ENCODE results near the gene HAUS8. TPM values are rescaled to one million over a fixed set of nuclear protein-coding genes. Genes with fewer than 3 reads are reported as not detected.

HAUS8 gene
- total and polyA plus RNA-seq, 10 of the 15 experiments (the other 5 are each of a cell fraction or from before 2014, with no cell fraction given): 22.7 to 43.9 (median 34.4) TPM

- H3K36me3 ChIP-seq (ENCODE audit: control insufficient read depth in 2 of 2, insufficient read depth in 2 of 2, low read length in 1 of 2): no peaks in the 10 kb centered on the region; a peak in 2 of 4 replicates
- SMC1A ChIA-PET (ENCODE audit: uncharacterized antibody, unreplicated experiment): interaction anchor here (0.6 to 11.7 kb wide), 7 partner anchors 10 to 187 kb away, joined by 3 to 88 read pairs (median 4); no protein-coding TSS in a partner anchor
- DNase-seq (ENCODE audit: low read depth, low spot score) (no peak), FAIRE-seq (no peak), ATAC-seq (no peak)
- H3K27ac ChIP-seq (ENCODE audit: control insufficient read depth, insufficient read depth): peak overlapping the region; percentile 87
- peak overlapping the region; percentile 93 for H3K4me3 ChIP-seq
- H2AFZ ChIP-seq (ENCODE audit: control insufficient read depth, low read depth, low read length): no peak overlapping the region
- in situ Hi-C loops (cut with MboI) (no loop called here), intact Hi-C loops (cut with micrococcal nuclease; ENCODE audit: unreplicated experiment) (no loop called here)
- H3K4me2 ChIP-seq (ENCODE audit: control insufficient read depth, insufficient read depth): peak overlapping the region; percentile 80
- CTCF ChIA-PET: interaction anchor here (0.7 to 4.3 kb wide), 13 partner anchors 10 to 203 kb away, joined by 3 to 30 read pairs (median 4); partner anchors contain the start of genes ANKLE1, BABAM1 and USHBP1
- no peaks in the 10 kb centered on the region for H3K27me3 ChIP-seq (replicated peaks in 1 of 2; ENCODE audit: control insufficient read depth in 2 of 2, insufficient read depth in 2 of 2, low read length in 1 of 2)
- H4K20me1 ChIP-seq (ENCODE audit: control insufficient read depth, insufficient read depth): peaks cover 11% of the 10 kb centered on the region
- peaks cover 95% of the 10 kb centered on the region for H3K79me2 ChIP-seq (ENCODE audit: control insufficient read depth, insufficient read depth, low read length)
- RAD21 ChIA-PET (ENCODE audit: unreplicated experiment): interaction anchor here (0.7 to 7.7 kb wide), 10 partner anchors 13 to 155 kb away, joined by 3 to 91 read pairs (median 4); no protein-coding TSS in a partner anchor
- TSS peak; percentile 57 for BruUV-seq (replicated peaks)
- H3K4me1 ChIP-seq (ENCODE audit: control insufficient read depth, insufficient read depth, low read length): peaks cover 34% of the 10 kb centered on the region
- peak overlapping the region; percentile 79 for H3K9ac ChIP-seq (ENCODE audit: control insufficient read depth, insufficient read depth, low read length)
- POLR2A ChIA-PET: interaction anchor here (0.6 to 8.5 kb wide), 12 partner anchors 9 to 452 kb away, joined by 3 to 111 read pairs (median 4); partner anchors contain the start of gene USE1
- under 1% methylated on average over 19 of the region's 19 CpGs for WGBS (ENCODE audit: insufficient coverage, insufficient replicate concordance, low lambda C conversion rate, missing lambda C conversion rate)
- TF ChIP-seq CBFB (IDR thresholded peaks at IDR 0.05; ENCODE audit: low read depth) (no peak), HDAC2 (IDR thresholded peaks at IDR 0.05) (no peak), CHD1 (IDR thresholded peaks at IDR 0.05; ENCODE audit: low read depth, low read length) (0 out of 2 replicates have a peak, but pooled peaks have one; percentile 33), ZNF622 (IDR thresholded peaks at IDR 0.05) (no peak), MXI1 (IDR thresholded peaks at IDR 0.05; ENCODE audit: low read depth, low read length) (0 out of 2 replicates have a peak, but pooled peaks have one; percentile 19), POLR2AphosphoS2 (IDR thresholded peaks at IDR 0.05; ENCODE audit: low read depth, low read length) (no peak), ZZZ3 (IDR thresholded peaks at IDR 0.05; ENCODE audit: control insufficient read depth, insufficient read length, low read depth) (no peak), ELK1 (IDR thresholded peaks at IDR 0.05; ENCODE audit: low read depth, low read length) (no peak), EP300 (IDR thresholded peaks at IDR 0.05; ENCODE audit: borderline replicate concordance in 1 of 2, control insufficient read depth in 1 of 2, low read depth in 2 of 2, low read length in 2 of 2) (0 out of 4 replicates have a peak, but pooled peaks of 1 of the 2 experiments have one; percentile 10), SIN3A (IDR thresholded peaks at IDR 0.05; ENCODE audit: low read depth, low read length) (peak; percentile 39; the same call in 1 of the 2 replicates), SPI1 (IDR thresholded peaks at IDR 0.05; ENCODE audit: borderline replicate concordance, insufficient read depth, low read depth, low read length) (peak; percentile 26; the same call in 1 of the 2 replicates), POLR2AphosphoS5 (IDR thresholded peaks at IDR 0.05; ENCODE audit: low read length) (peak; percentile 53; the same call in 1 of the 2 replicates), MEF2B (IDR thresholded peaks at IDR 0.05; ENCODE audit: partially characterized antibody, poor library complexity, severe bottlenecking) (peak; percentile 51), ZNF24 (IDR thresholded peaks at IDR 0.05) (no peak), RAD51 (IDR thresholded peaks at IDR 0.05) (0 out of 2 replicates have a peak, but pooled peaks have one; percentile 46)
- TF ChIP-seq, protein P1, sequence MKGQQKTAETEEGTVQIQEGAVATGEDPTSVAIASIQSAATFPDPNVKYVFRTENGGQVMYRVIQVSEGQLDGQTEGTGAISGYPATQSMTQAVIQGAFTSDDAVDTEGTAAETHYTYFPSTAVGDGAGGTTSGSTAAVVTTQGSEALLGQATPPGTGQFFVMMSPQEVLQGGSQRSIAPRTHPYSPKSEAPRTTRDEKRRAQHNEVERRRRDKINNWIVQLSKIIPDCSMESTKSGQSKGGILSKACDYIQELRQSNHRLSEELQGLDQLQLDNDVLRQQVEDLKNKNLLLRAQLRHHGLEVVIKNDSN (IDR thresholded peaks at IDR 0.05; ENCODE audit: borderline replicate concordance, extremely low read length, insufficient read depth, low read depth, low read length): peak; percentile 41
- no peaks in the 10 kb centered on the region for H3K9me3 ChIP-seq (replicated peaks; ENCODE audit: control insufficient read depth, insufficient read depth, low read length)
Measured at GRCh38 chr19:17078920-17079709, 3.9 kb upstream of the HAUS8 start.
